Measurements from ENCODE around the gene TCF23.

Gene TCF23

DNA sequence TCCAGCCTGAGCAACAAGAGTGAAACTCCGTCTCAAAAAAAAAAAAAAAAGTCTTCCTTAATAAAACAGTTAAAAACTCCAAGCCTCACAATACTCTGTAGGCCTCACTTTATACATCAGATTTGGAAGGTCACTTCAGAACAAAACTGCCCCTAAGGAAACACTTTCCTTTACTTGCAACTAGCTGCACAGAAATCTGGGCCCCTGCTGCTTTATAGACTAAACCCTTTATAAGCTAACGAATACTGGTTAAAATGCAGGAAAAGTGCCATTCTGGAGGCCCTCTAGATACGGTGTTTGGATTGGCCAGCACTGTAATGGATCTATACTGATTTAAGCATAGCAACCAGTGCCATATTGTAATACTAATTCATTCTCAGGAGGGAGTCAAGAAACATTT is 23.7 kb upstream of the TCF23 start:
- no peak overlapping the region for H3K4me3 ChIP-seq (ENCODE audit: low read depth, low read length)
- TF ChIP-seq CTCF (IDR thresholded peaks at IDR 0.05; ENCODE audit: low read depth, low read length) = no peak

- H3K4me3 ChIP-seq (ENCODE audit: low read depth, low read length) = no peak overlapping the region
- no peak for TF ChIP-seq CTCF (IDR thresholded peaks at IDR 0.05; ENCODE audit: low read depth, low read length)
These were observed 22.5 kb upstream of the TCF23 start for GRCh38 chr2:27126252-27126710.

DNA sequence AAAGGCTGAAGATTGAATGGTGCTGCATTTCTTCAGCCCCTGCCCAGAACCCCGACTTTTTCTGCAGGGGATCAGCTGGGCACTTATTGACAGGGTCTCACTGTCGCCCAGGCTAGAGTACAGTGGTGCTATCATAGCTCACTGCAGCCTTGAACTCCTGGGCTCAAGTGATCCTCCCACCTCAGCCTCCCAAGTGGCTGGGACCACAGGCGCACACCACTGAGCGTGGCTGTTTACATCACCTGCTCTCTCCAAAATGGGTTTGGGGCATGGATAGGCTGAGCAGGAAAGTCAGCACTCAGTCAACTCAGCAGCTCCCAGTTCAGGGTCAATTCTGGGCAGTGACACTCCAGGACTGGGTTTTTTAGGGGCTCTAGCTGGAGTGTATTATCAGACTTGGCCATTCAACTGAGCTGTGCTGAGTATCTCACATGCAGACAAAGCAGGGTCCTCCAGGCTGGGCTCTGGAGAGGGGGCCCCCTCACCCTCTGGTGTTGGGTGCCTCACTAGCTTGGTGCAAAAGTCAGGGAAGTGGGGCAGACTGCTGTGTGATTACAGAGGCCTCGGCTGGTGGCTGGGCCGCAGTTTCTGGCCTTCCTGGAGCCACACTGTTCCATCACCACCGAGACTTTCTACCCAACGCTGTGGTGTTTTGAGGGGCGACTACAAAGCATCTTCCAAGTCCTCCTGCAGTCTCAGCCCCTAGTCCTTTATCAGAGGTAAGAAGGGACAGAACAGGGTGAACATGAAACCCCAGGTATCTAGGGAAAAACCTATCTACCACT is 20.7 kb upstream of the TCF23 start:
- TF ChIP-seq CTCF (IDR thresholded peaks at IDR 0.05; ENCODE audit: low read depth, low read length) = no peak
- H3K4me3 ChIP-seq (ENCODE audit: low read depth, low read length) = no peak overlapping the region

- no peak overlapping the region for H3K4me3 ChIP-seq (ENCODE audit: low read depth, low read length)
These were observed 19.9 kb upstream of the TCF23 start for GRCh38 chr2:27128668-27129571.

DNA sequence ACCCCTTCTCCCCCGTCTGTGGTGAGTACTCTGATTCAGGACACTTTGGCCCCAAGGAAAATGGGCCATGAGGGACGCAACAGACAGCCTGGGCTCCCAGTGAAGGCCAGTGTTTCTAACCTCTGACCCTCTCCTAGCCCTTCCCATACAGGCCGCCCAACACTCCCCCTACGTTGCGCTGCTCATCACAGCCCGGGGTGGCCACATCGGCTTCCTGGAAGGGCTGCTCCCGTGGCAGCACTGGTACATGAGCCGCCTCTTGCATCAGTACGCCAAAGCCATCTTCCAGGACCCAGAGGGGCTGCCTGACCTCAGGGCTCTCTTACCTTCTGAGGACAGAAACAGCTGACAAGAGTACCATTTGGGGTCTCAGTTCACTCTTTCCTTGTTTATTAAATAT is 18.4 kb upstream of the TCF23 start:
- TF ChIP-seq CTCF (IDR thresholded peaks at IDR 0.05; ENCODE audit: low read depth, low read length) = no peak

More at GRCh38 chr2:27128668-27129571, 19.9 kb upstream of the TCF23 start:
- TF ChIP-seq CTCF (IDR thresholded peaks at IDR 0.05; ENCODE audit: low read depth, low read length) = no peak

DNA sequence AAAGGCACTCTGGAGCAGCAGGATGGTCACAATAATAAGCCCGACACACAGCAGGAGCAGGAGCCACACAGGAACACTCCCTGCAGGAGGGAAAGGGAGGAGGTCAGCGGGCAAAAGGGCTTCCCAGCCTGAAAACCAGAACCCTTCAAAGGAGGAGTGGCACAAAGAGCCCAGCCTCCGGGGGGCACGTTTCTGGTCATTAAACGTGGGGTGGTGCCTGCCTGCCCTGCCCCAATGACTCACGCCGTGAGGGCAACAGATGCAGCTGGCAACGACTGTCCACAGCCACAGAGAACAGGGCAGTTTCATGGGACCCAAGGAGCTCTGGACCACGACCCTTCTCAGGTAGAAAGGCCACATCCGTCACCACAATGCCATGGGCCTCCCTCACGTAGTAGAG is 17.4 kb upstream of the TCF23 start:
- TF ChIP-seq CTCF (IDR thresholded peaks at IDR 0.05; ENCODE audit: low read depth, low read length) = no peak
- H3K4me3 ChIP-seq (ENCODE audit: low read depth, low read length) = no peak overlapping the region

More for the DNA sequence above, 18.4 kb upstream of the TCF23 start:
- no peak overlapping the region for H3K4me3 ChIP-seq (ENCODE audit: low read depth, low read length)

Measured in WI38 (cell line).